Muscle layer of colon (tissue), 2 donors: ENCODE results near the gene ZBTB5.
"Not testable (repeated sequence)": the region's sequence is repeated elsewhere in the genome, so short reads cannot be mapped to it uniquely, and the experiment has no call there.

Experiments used
- H3K27ac ChIP-seq: one replicate; pipeline ENCODE4 v1.7.0; 2013; ENCODE audit warnings: low read depth, mild to moderate bottlenecking, low read length, moderate library complexity
- H3K27me3 ChIP-seq, 2 donors: one replicate each; pipeline ENCODE4 v1.7.0; 2013; ENCODE audit warnings: low read length in 2 of 2, mild to moderate bottlenecking in 2 of 2; ENCODE audit not compliant: insufficient read depth in 2 of 2, control insufficient read depth in 1 of 2
- H3K36me3 ChIP-seq: one replicate; pipeline ENCODE4 v1.7.0; 2013; ENCODE audit warnings: mild to moderate bottlenecking, low read length; ENCODE audit not compliant: insufficient read depth
- H3K4me1 ChIP-seq: one replicate; pipeline ENCODE4 v1.7.0; 2013; ENCODE audit warnings: mild to moderate bottlenecking, low read length; ENCODE audit not compliant: insufficient read depth
- H3K4me3 ChIP-seq, 2 donors: one replicate each; pipeline ENCODE4 v1.7.0; 2013; ENCODE audit warnings: low read length in 2 of 2, low read depth in 1 of 2, mild to moderate bottlenecking in 1 of 2, moderate library complexity in 1 of 2
- H3K9ac ChIP-seq: one replicate; pipeline ENCODE4 v1.7.0; 2013; ENCODE audit warnings: low read length
- H3K9me3 ChIP-seq: one replicate; pipeline ENCODE4 v1.7.0; 2013; ENCODE audit warnings: mild to moderate bottlenecking, low read length
- donor health status: abdominal sarcoma.
- donor health status: Adenocarcinoma of cecum.

ZBTB5 gene

GRCh38 chr9:37465249-37466036, at the start of gene ZBTB5:
Gene ZBTB5, minus strand, starts transcription at chr9:37465450. Its CDS starts 22,899 bp downstream, at chr9:37442551.
- Histone ChIP-seq H3K36me3 (no peaks in the 10 kb centered on the region), H3K27ac (peak within 1 kb of the TSS; percentile 90), H3K27me3 (no peaks in the 10 kb centered on the region), H3K4me3 (peak within 1 kb of the TSS; percentile 85), H3K9me3 (no peaks in the 10 kb centered on the region), H3K4me1 (peaks cover 12% of the 10 kb centered on the region), H3K9ac (peak within 1 kb of the TSS; percentile 97)

GRCh38 chr9:37514999-37515398, 49.7 kb upstream of the ZBTB5 start:
- H3K9ac ChIP-seq: no peak overlapping the region
- peaks cover 26% of the 10 kb centered on the region for H3K36me3 ChIP-seq
- H3K27ac ChIP-seq: no peak overlapping the region

GRCh38 chr9:37514415-37514814, 49.2 kb upstream of the ZBTB5 start:
- not testable (repeated sequence) for H3K27ac ChIP-seq, H3K4me1 ChIP-seq, H3K9me3 ChIP-seq, H3K4me3 ChIP-seq, H3K9ac ChIP-seq, H3K27me3 ChIP-seq
- H3K36me3 ChIP-seq: peaks cover 26% of the 10 kb centered on the region

More at GRCh38 chr9:37514999-37515398, 49.7 kb upstream of the ZBTB5 start:
- Histone ChIP-seq H3K4me3 (no peak overlapping the region), H3K4me1 (no peaks in the 10 kb centered on the region), H3K9me3 (no peaks in the 10 kb centered on the region), H3K27me3 (no peaks in the 10 kb centered on the region)

- Histone ChIP-seq H3K36me3 (peaks cover 29% of the 10 kb centered on the region), H3K27me3 (no peaks in the 10 kb centered on the region), H3K9me3 (no peaks in the 10 kb centered on the region), H3K9ac (no peak overlapping the region), H3K4me1 (no peaks in the 10 kb centered on the region), H3K27ac (no peak overlapping the region), H3K4me3 (no peak overlapping the region)
Observed at GRCh38 chr9:37512437-37512836, 47.2 kb upstream of the ZBTB5 start.

- Histone ChIP-seq H3K9me3 (no peaks in the 10 kb centered on the region), H3K4me1 (no peaks in the 10 kb centered on the region), H3K27ac (no peak overlapping the region), H3K36me3 (peaks cover 29% of the 10 kb centered on the region), H3K4me3 (no peak overlapping the region), H3K27me3 (no peaks in the 10 kb centered on the region), H3K9ac (no peak overlapping the region)
Observed at GRCh38 chr9:37511016-37512010, 46.1 kb upstream of the ZBTB5 start.

- not testable (repeated sequence) for H3K27me3 ChIP-seq, H3K4me3 ChIP-seq, H3K9me3 ChIP-seq, H3K27ac ChIP-seq, H3K9ac ChIP-seq, H3K4me1 ChIP-seq
- peaks cover 23% of the 10 kb centered on the region for H3K36me3 ChIP-seq
Observed at GRCh38 chr9:37510053-37510452, 44.8 kb upstream of the ZBTB5 start.

- Histone ChIP-seq H3K27me3 (no peaks in the 10 kb centered on the region), H3K27ac (no peak overlapping the region), H3K9ac (no peak overlapping the region), H3K36me3 (peaks cover 23% of the 10 kb centered on the region), H3K9me3 (no peaks in the 10 kb centered on the region), H3K4me1 (no peaks in the 10 kb centered on the region), H3K4me3 (no peak overlapping the region)
Observed at GRCh38 chr9:37509536-37509935, 44.3 kb upstream of the ZBTB5 start.

GRCh38 chr9:37508834-37509206, 43.6 kb upstream of the ZBTB5 start:
- Histone ChIP-seq H3K27me3 (no peaks in the 10 kb centered on the region), H3K9me3 (no peaks in the 10 kb centered on the region), H3K36me3 (peaks cover 27% of the 10 kb centered on the region), H3K9ac (no peak overlapping the region), H3K27ac (no peak overlapping the region), H3K4me1 (no peaks in the 10 kb centered on the region), H3K4me3 (no peak overlapping the region)

- no peaks in the 10 kb centered on the region for H3K4me1 ChIP-seq
- H3K4me3 ChIP-seq: no peak overlapping the region
- H3K36me3 ChIP-seq: peaks cover 31% of the 10 kb centered on the region
- no peaks in the 10 kb centered on the region for H3K27me3 ChIP-seq
- no peak overlapping the region for H3K27ac ChIP-seq
- no peak overlapping the region for H3K9ac ChIP-seq
- H3K9me3 ChIP-seq: no peaks in the 10 kb centered on the region
Observed at GRCh38 chr9:37508135-37508833, 43.0 kb upstream of the ZBTB5 start.

GRCh38 chr9:37507566-37508134, 42.4 kb upstream of the ZBTB5 start:
- H3K4me1 ChIP-seq: no peaks in the 10 kb centered on the region
- no peak overlapping the region for H3K27ac ChIP-seq
- H3K36me3 ChIP-seq: peaks cover 38% of the 10 kb centered on the region
- H3K9me3 ChIP-seq: no peaks in the 10 kb centered on the region
- no peaks in the 10 kb centered on the region for H3K27me3 ChIP-seq
- H3K4me3 ChIP-seq: no peak overlapping the region
- H3K9ac ChIP-seq: no peak overlapping the region

- H3K4me3 ChIP-seq: no peak overlapping the region
- no peak overlapping the region for H3K27ac ChIP-seq
- no peaks in the 10 kb centered on the region for H3K4me1 ChIP-seq
- no peaks in the 10 kb centered on the region for H3K27me3 ChIP-seq
- H3K9ac ChIP-seq: no peak overlapping the region
- peaks cover 54% of the 10 kb centered on the region for H3K36me3 ChIP-seq
- H3K9me3 ChIP-seq: no peaks in the 10 kb centered on the region
Observed at GRCh38 chr9:37504605-37505004, 39.4 kb upstream of the ZBTB5 start.
